Psoas muscle (tissue), 8 donors: ENCODE data around the gene UVSSA. TPM values are rescaled to one million over a fixed set of nuclear protein-coding genes. Genes with fewer than 3 reads are reported as not detected.

Experiments used
- ATAC-seq, 4 donors: fragments of 200-7000 bp; cut with Tn5 transposase; one replicate each; pipeline ENCODE4 v1.9.1; 2020; ENCODE audit warnings: moderate library complexity in 3 of 4, mild to moderate bottlenecking in 2 of 4
- DNase-seq, 2 donors: peaks; one replicate each; pipeline ENCODE4 v3.0.0-alpha.2; 2020
- H3K27ac ChIP-seq: fragments of 200-600 bp; one replicate; pipeline ENCODE4 v1.8.0; 2022
- H3K27me3 ChIP-seq, 3 donors: fragments of 200-600 bp in 1 of 3; one replicate each; pipeline versions ENCODE4 v1.6.1 to v1.8.0; 2013 to 2022; ENCODE audit warnings: low read length in 2 of 3, mild to moderate bottlenecking in 2 of 3, moderate library complexity in 1 of 3; ENCODE audit not compliant: insufficient read depth in 3 of 3
- H3K36me3 ChIP-seq, 2 donors: fragments of 200-600 bp in 1 of 2; one replicate each; pipeline versions ENCODE4 v1.6.1 to v1.8.0; 2013 to 2022; ENCODE audit warnings: low read depth in 1 of 2, mild to moderate bottlenecking in 1 of 2, moderate library complexity in 1 of 2; ENCODE audit not compliant: insufficient read depth in 1 of 2
- H3K4me1 ChIP-seq: fragments of 200-600 bp; one replicate; pipeline ENCODE4 v1.8.0; 2022
- H3K4me3 ChIP-seq: fragments of 200-600 bp; one replicate; pipeline ENCODE4 v1.8.0; 2022; ENCODE audit warnings: mild to moderate bottlenecking
- H3K9me3 ChIP-seq: fragments of 200-600 bp; one replicate; pipeline ENCODE4 v1.8.0; 2022
- CTCF ChIP-seq: fragments of 200-600 bp; IDR thresholded peaks from one replicate; pipeline ENCODE4 v1.8.0; 2022; ENCODE audit warnings: antibody characterized with exemption
- WGBS, 3 donors: extraction: QIAGEN DNeasy Blood & Tissue Kit; methylation state at CpG; one replicate each; pipeline versions ENCODE4 v1.1.6 to v1.1.7; 2013; 5-methylcytosine and 5-hydroxymethylcytosine counted together
- intact Hi-C, 2 donors: fragments of 100-400 bp; cut with DNase I; formaldehyde crosslinking; loops; one replicate each; pipeline versions ENCODE4 v1.11.0 to v1.14.2; 2022
- polyA plus RNA-seq, 3 donors: library from polyadenylated mRNA; stranded (reverse); fragments of 200-250 nt; gene quantifications; one replicate each; pipeline ENCODE4 v1.2.3, GENCODE V29; 2013
- total RNA-seq, 4 donors: library from RNA; stranded (reverse); fragmentation: NEBNext Ultra II Directional in 2 of 4; extraction: Animal tissue kit (Norgen Biotek cat#: 25700) in 2 of 4; gene quantifications; one replicate each; pipeline versions ENCODE4 v1.2.1 to v1.2.4, GENCODE V29; 2021 to 2023
- donor health status: healthy with polysubstance abuse.
- donor health status: DM: no; HTN: no; CAD: no; lungs with moderate emphysema.
- donor health status: Bipolar disorder and iron deficiency.
- donor health status: healthy.
- donor health status: DM: yes; HTN: yes; CAD: no.
- donor health status: DM: no; HTN: no; CAD: no.
- donor health status: DM: no; HTN: no; CAD: no.
- donor health status: DM: yes; HTN: yes; CAD: no.

UVSSA gene
- total and polyA plus RNA-seq, 7 donors = 1.9 to 9.4 (median 7.7) TPM

DNA sequence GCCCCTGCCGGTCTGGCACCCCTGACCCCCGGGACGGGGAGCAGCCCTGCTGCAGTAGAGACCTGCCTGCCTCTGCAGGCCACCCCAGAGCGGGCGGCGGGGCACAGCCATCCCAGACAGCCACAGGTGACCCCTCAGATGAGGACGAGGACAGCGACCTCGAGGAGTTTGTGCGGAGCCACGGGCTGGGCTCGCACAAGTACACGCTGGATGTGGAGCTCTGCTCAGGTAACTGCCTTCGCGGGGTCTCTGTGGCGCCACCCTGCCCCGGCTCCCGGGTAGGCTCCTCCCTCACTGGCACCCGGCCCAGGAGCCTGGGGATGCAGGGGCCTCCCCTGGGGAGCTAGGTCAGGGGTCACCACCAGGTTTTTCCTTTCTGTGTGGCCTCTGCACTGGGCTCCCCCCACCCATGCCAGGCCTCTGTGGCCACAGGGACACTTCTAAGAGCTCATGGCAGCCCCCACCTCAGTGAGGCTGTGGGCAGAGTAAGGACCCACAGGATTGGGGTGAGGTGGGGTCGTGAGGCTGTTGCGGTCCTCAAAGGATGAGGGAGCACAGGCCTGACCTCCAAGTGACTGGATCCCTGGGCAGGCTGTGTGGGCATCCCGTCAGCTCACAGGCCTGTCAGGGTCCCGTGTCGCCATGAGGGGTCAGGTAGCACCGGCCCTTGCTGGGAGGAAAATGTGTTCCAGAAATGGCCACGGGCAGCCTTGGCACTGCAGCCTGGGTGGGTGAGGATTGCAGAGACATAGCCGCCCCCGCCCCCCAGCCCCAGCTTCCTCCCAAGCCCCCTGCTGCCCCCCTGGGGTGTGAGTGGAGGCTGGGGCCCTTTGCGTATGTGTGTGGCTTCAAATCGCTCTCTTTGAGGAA, 6.4 kb downstream of the UVSSA start:
- no peaks in the 10 kb centered on the region for H3K9me3 ChIP-seq
- ATAC-seq = no peak
- WGBS, 3 donors = 88 to 91% (median 90%) methylated on average over 30 of the region's 30 CpGs
- peaks cover 2% of the 10 kb centered on the region for H3K4me1 ChIP-seq
- intact Hi-C loops = loop anchor here (2.0 to 10.0 kb wide), 3 partner anchors 161 to 369 kb away; no protein-coding TSS in a partner anchor
- no peak overlapping the region for H3K27ac ChIP-seq
- H3K36me3 ChIP-seq = peaks cover 0 to 45% of the 10 kb centered on the region in 2 donors
- DNase-seq = no peak
- no peaks in the 10 kb centered on the region for H3K27me3 ChIP-seq
- TF ChIP-seq CTCF = no peak
- no peak overlapping the region for H3K4me3 ChIP-seq

- Histone ChIP-seq H3K4me1 (no peaks in the 10 kb centered on the region), H3K36me3 (peaks cover 0 to 47% of the 10 kb centered on the region in 2 donors), H3K27ac (no peak overlapping the region), H3K4me3 (no peak overlapping the region), H3K27me3 (no peaks in the 10 kb centered on the region), H3K9me3 (no peaks in the 10 kb centered on the region)
- intact Hi-C loops = loop anchor here in 1 of 2 donors (5.0 to 10.0 kb wide), 2 partner anchors 160 to 222 kb away; no protein-coding TSS in a partner anchor
- 89 to 92% (median 91%) methylated on average over 35 to 36 of the region's 36 CpGs for whole genome bisulfite sequencing, 3 donors
- TF ChIP-seq CTCF = no peak
- DNase-seq (no peak), ATAC-seq (no peak)
Measured at GRCh38 chr4:1354136-1354982, 7.4 kb downstream of the UVSSA start.

GRCh38 chr4:1354983-1355275, 7.9 kb downstream of the UVSSA start:
- Histone ChIP-seq H3K36me3 (peaks cover 0 to 41% of the 10 kb centered on the region in 2 donors), H3K27me3 (no peaks in the 10 kb centered on the region), H3K4me1 (no peaks in the 10 kb centered on the region), H3K27ac (no peak overlapping the region), H3K9me3 (no peaks in the 10 kb centered on the region), H3K4me3 (no peak overlapping the region)
- ATAC-seq (no peak), DNase-seq (no peak)
- 91 to 95% (median 93%) methylated on average over 18 of the region's 18 CpGs for WGBS, 3 donors
- intact Hi-C loops = loop anchor here (5.0 to 10.0 kb wide), 4 partner anchors 157 to 277 kb away; no protein-coding TSS in a partner anchor
- TF ChIP-seq CTCF = no peak

DNA sequence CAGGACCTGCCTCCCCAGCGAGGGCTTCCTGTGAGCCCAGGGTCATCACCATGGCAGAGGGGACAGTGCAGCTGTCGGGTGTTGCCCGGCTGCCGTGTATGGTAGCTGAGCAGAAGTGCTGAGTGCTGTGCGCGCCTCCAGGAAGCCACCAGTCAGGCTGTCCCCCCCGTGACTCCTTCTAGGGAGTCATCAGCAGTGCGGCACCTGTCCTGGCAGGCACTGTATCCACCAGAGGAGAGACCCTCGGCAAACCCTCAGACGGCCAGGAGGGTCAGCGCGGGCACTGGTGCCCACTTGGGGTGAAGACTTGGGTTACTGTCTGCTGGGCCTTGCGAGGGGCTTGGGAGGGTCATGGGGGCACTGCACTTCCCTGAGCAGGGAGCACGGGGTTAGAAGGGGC, 8.4 kb downstream of the UVSSA start:
- no peak overlapping the region for H3K27ac ChIP-seq
- no peak overlapping the region for H3K4me3 ChIP-seq
- 86 to 92% (median 91%) methylated on average over 14 of the region's 14 CpGs for WGBS, 3 donors
- TF ChIP-seq CTCF = no peak
- ATAC-seq (no peak), DNase-seq (peak in 1 of 2 donors; percentile 39)
- H3K4me1 ChIP-seq = no peaks in the 10 kb centered on the region
- H3K27me3 ChIP-seq = no peaks in the 10 kb centered on the region
- no peaks in the 10 kb centered on the region for H3K9me3 ChIP-seq
- H3K36me3 ChIP-seq = peaks cover 0 to 40% of the 10 kb centered on the region in 2 donors
- intact Hi-C loops = loop anchor here (5.0 to 10.0 kb wide), 3 partner anchors 157 to 277 kb away; no protein-coding TSS in a partner anchor
